ENCODE results near the gene HHIPL1. TPM values are rescaled to one million over a fixed set of nuclear protein-coding genes. Genes with fewer than 3 reads are reported as not detected.

Gene HHIPL1
- total RNA-seq, 3 donors from 2014 or later (not counting 1 experiment from before 2014, with no cell fraction given) = not detected

DNA sequence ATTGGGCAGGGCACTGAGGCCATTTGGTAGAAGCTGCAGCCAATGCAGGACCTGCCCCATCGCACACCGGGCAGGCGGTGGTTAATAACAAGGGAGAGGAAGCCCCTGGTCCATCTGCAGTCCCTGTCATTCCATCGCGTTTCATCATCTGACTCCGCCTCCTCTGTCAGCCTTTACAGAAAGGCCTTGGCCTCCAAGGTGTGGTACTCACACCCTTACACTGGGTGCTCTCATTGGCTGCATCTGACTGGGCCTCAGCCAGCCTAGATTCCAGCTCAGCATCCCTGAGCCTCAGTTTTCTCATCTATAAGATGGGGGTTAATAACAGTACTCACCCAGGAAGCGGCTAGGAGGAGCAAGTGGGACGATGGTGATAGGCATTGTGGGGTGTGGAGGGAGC, 14.7 kb upstream of the HHIPL1 start:
- H3K27ac ChIP-seq (ENCODE audit: low read length) = no peak overlapping the region
- Mint-ChIP-seq H3K4me3 (no peak overlapping the region), H3K4me1 (peaks cover 0 to 5% of the 10 kb centered on the region in 2 donors), H3K27me3 (ENCODE audit: low read depth in 2 of 2) (peaks cover 0 to 6% of the 10 kb centered on the region in 2 donors), H3K27ac (no peak overlapping the region), H3K9me3 (no peaks in the 10 kb centered on the region), H3K36me3 (no peaks in the 10 kb centered on the region)
- no peak overlapping the region for H3K4me3 ChIP-seq (ENCODE audit: low read length)
- ATAC-seq = no peak
- no peaks in the 10 kb centered on the region for H3K9me3 ChIP-seq (ENCODE audit: control insufficient read depth, insufficient read depth, low read length)
- TF ChIP-seq, protein P1, sequence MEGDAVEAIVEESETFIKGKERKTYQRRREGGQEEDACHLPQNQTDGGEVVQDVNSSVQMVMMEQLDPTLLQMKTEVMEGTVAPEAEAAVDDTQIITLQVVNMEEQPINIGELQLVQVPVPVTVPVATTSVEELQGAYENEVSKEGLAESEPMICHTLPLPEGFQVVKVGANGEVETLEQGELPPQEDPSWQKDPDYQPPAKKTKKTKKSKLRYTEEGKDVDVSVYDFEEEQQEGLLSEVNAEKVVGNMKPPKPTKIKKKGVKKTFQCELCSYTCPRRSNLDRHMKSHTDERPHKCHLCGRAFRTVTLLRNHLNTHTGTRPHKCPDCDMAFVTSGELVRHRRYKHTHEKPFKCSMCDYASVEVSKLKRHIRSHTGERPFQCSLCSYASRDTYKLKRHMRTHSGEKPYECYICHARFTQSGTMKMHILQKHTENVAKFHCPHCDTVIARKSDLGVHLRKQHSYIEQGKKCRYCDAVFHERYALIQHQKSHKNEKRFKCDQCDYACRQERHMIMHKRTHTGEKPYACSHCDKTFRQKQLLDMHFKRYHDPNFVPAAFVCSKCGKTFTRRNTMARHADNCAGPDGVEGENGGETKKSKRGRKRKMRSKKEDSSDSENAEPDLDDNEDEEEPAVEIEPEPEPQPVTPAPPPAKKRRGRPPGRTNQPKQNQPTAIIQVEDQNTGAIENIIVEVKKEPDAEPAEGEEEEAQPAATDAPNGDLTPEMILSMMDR (IDR thresholded peaks at IDR 0.05) = no peak
- no peaks in the 10 kb centered on the region for H3K36me3 ChIP-seq (ENCODE audit: control insufficient read depth, insufficient read depth, low read length)
- peaks cover 6% of the 10 kb centered on the region for H3K4me1 ChIP-seq (ENCODE audit: control insufficient read depth, insufficient read depth, low read length)
- WGBS (ENCODE audit: insufficient coverage) = 74% methylated on average over 8 of the region's 8 CpGs
- H3K27me3 ChIP-seq (ENCODE audit: control insufficient read depth, insufficient read depth, low read length) = no peaks in the 10 kb centered on the region
- intact Hi-C loops (cut with micrococcal nuclease) = no loop called here
- no peak for DNase-seq

DNA sequence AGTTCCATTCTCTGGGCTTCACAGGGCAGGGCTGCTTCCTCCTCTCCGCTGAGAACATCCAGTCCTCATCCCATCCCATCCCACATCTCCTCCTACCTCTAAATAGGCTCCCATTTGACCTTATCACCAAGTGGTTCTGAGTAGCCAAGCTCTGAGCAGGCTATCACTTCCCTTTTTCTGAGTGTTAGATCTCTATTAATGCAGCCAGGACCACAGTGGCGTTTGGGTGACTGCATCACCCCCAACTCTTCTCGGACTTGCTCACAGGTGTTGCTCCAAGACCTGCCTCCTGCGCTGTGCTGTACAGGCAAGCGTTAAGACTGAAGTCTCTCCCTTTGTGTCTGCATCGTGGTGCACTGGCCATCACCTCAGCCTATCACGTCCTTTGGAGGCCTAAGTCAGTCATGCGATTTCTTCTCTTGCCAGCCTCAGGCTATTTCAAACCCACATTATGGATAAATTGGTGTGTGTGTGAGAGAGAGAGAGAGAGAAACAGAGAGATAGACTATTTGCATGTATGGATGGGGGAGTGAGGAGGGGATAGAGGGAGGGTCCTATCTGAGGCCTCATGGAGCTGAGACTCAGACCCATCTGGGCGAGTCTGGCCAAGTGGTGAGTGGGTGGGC, 12.4 kb upstream of the HHIPL1 start:
- Mint-ChIP-seq H3K27me3 (ENCODE audit: low read depth in 2 of 2) (peaks cover 0 to 3% of the 10 kb centered on the region in 2 donors), H3K9me3 (no peaks in the 10 kb centered on the region), H3K27ac (no peak overlapping the region), H3K4me3 (no peak overlapping the region), H3K4me1 (peaks cover 0 to 5% of the 10 kb centered on the region in 2 donors), H3K36me3 (no peaks in the 10 kb centered on the region)
- Histone ChIP-seq H3K4me1 (ENCODE audit: control insufficient read depth, insufficient read depth, low read length) (peaks cover 6% of the 10 kb centered on the region), H3K4me3 (ENCODE audit: low read length) (no peak overlapping the region), H3K9me3 (ENCODE audit: control insufficient read depth, insufficient read depth, low read length) (no peaks in the 10 kb centered on the region), H3K36me3 (ENCODE audit: control insufficient read depth, insufficient read depth, low read length) (no peaks in the 10 kb centered on the region), H3K27me3 (ENCODE audit: control insufficient read depth, insufficient read depth, low read length) (no peaks in the 10 kb centered on the region), H3K27ac (ENCODE audit: low read length) (no peak overlapping the region)
- ATAC-seq (no peak), DNase-seq (no peak)
- intact Hi-C loops (cut with micrococcal nuclease) = no loop called here
- TF ChIP-seq, protein P1 (IDR thresholded peaks at IDR 0.05) = no peak
- 76% methylated on average over 8 of the region's 9 CpGs for WGBS (ENCODE audit: insufficient coverage)

- H3K9me3 Mint-ChIP-seq = no peaks in the 10 kb centered on the region
- Histone ChIP-seq H3K4me3 (ENCODE audit: low read length) (no peak overlapping the region), H3K27ac (ENCODE audit: low read length) (no peak overlapping the region), H3K9me3 (ENCODE audit: control insufficient read depth, insufficient read depth, low read length) (no peaks in the 10 kb centered on the region), H3K36me3 (ENCODE audit: control insufficient read depth, insufficient read depth, low read length) (no peaks in the 10 kb centered on the region), H3K4me1 (ENCODE audit: control insufficient read depth, insufficient read depth, low read length) (peaks cover 6% of the 10 kb centered on the region), H3K27me3 (ENCODE audit: control insufficient read depth, insufficient read depth, low read length) (no peaks in the 10 kb centered on the region)
- 58% methylated on average over 3 of the region's 3 CpGs for WGBS (ENCODE audit: insufficient coverage)
- H3K4me1 Mint-ChIP-seq = peaks cover 0 to 5% of the 10 kb centered on the region in 2 donors
- no peaks in the 10 kb centered on the region for H3K36me3 Mint-ChIP-seq
- no peak overlapping the region for H3K4me3 Mint-ChIP-seq
- H3K27ac Mint-ChIP-seq = no peak overlapping the region
- intact Hi-C loops (cut with micrococcal nuclease) = no loop called here
- ATAC-seq (no peak), DNase-seq (no peak)
- TF ChIP-seq, protein P1 (IDR thresholded peaks at IDR 0.05) = no peak
- no peaks in the 10 kb centered on the region for H3K27me3 Mint-ChIP-seq (ENCODE audit: low read depth in 2 of 2)
These were observed 11.8 kb upstream of the HHIPL1 start for GRCh38 chr14:99633141-99633540.

GRCh38 chr14:99633918-99634317, 11.0 kb upstream of the HHIPL1 start:
- intact Hi-C loops (cut with micrococcal nuclease) = no loop called here
- no peak overlapping the region for H3K27ac ChIP-seq (ENCODE audit: low read length)
- H3K27me3 Mint-ChIP-seq (ENCODE audit: low read depth in 2 of 2) = no peaks in the 10 kb centered on the region
- TF ChIP-seq, protein P1 (IDR thresholded peaks at IDR 0.05) = no peak
- H3K4me1 Mint-ChIP-seq = peaks cover 0 to 2% of the 10 kb centered on the region in 2 donors
- no peaks in the 10 kb centered on the region for H3K36me3 Mint-ChIP-seq
- no peaks in the 10 kb centered on the region for H3K27me3 ChIP-seq (ENCODE audit: control insufficient read depth, insufficient read depth, low read length)
- ATAC-seq (no peak), DNase-seq (no peak)
- H3K4me3 Mint-ChIP-seq = no peak overlapping the region
- no peaks in the 10 kb centered on the region for H3K9me3 ChIP-seq (ENCODE audit: control insufficient read depth, insufficient read depth, low read length)
- WGBS (ENCODE audit: insufficient coverage) = 62% methylated on average over 10 of the region's 10 CpGs
- H3K9me3 Mint-ChIP-seq = no peaks in the 10 kb centered on the region
- no peaks in the 10 kb centered on the region for H3K36me3 ChIP-seq (ENCODE audit: control insufficient read depth, insufficient read depth, low read length)
- no peak overlapping the region for H3K27ac Mint-ChIP-seq
- peaks cover 1% of the 10 kb centered on the region for H3K4me1 ChIP-seq (ENCODE audit: control insufficient read depth, insufficient read depth, low read length)
- no peak overlapping the region for H3K4me3 ChIP-seq (ENCODE audit: low read length)

Measured in natural killer cell (primary cell).